Measurements from ENCODE around the gene GMPPA.

GRCh38 chr2:219527472-219527871 is 28.8 kb downstream of the GMPPA start:
- TF ChIP-seq POLR2AphosphoS5 (IDR thresholded peaks at IDR 0.05) (no peak), CTCF (IDR thresholded peaks at IDR 0.05) (no peak)
